Natural killer cell (primary cell): Measurements from ENCODE around the gene TYW1. TPM values are rescaled to one million over a fixed set of nuclear protein-coding genes. Genes with fewer than 3 reads are reported as not detected.
"Not testable (repeated sequence)": the region's sequence is repeated elsewhere in the genome, so short reads cannot be mapped to it uniquely, and the experiment has no call there.

Source experiments
- ATAC-seq, 3 donors: fragments of 150-1000 bp in 2 of 3; fragments of 200-7000 bp in 1 of 3; cut with Tn5 transposase; 1 replicate in 1 of 3; 2 replicates in 2 of 3; pipeline ENCODE4 v1.10.0; 2021; ENCODE audit warnings: mild to moderate bottlenecking in 2 of 3, moderate library complexity in 2 of 3
- DNase-seq, 2 donors: peaks; one replicate each; pipeline versions ENCODE4 v3.0.0 to v3.0.0-alpha.2; 2013 to 2021; ENCODE audit warnings: mixed read lengths in 1 of 2
- H3K27ac ChIP-seq: one replicate; pipeline ENCODE4 v1.5.1; 2013; ENCODE audit warnings: mild to moderate bottlenecking, low read length
- H3K27me3 ChIP-seq: one replicate; pipeline ENCODE4 v1.6.1; 2013; ENCODE audit warnings: low read length; ENCODE audit not compliant: control insufficient read depth, insufficient read depth
- H3K36me3 ChIP-seq: one replicate; pipeline ENCODE4 v1.6.1; 2013; ENCODE audit warnings: low read length; ENCODE audit not compliant: control insufficient read depth, insufficient read depth
- H3K4me1 ChIP-seq: one replicate; pipeline ENCODE4 v1.6.1; 2013; ENCODE audit warnings: low read length; ENCODE audit not compliant: control insufficient read depth, insufficient read depth
- H3K4me3 ChIP-seq: one replicate; pipeline ENCODE4 v1.5.1; 2013; ENCODE audit warnings: low read length
- H3K9me3 ChIP-seq: one replicate; pipeline ENCODE4 v1.6.1; 2013; ENCODE audit warnings: low read length; ENCODE audit not compliant: control insufficient read depth, insufficient read depth
- H3K27ac Mint-ChIP-seq, 2 donors: one replicate each; pipeline ENCODE4 v1.8.0; 2022; ENCODE audit warnings: mild to moderate bottlenecking in 2 of 2, mixed read lengths in 2 of 2, moderate library complexity in 1 of 2
- H3K27me3 Mint-ChIP-seq, 2 donors: one replicate each; pipeline ENCODE4 v1.8.0; 2022; ENCODE audit warnings: low read depth in 2 of 2, mixed read lengths in 2 of 2
- H3K36me3 Mint-ChIP-seq: one replicate; pipeline ENCODE4 v1.8.0; 2022; ENCODE audit warnings: mixed read lengths
- H3K4me1 Mint-ChIP-seq, 2 donors: one replicate each; pipeline ENCODE4 v1.8.0; 2022; ENCODE audit warnings: mixed read lengths in 2 of 2
- H3K4me3 Mint-ChIP-seq: one replicate; pipeline ENCODE4 v1.8.0; 2022; ENCODE audit warnings: mild to moderate bottlenecking, moderate library complexity, mixed read lengths
- H3K9me3 Mint-ChIP-seq, 2 donors: one replicate each; pipeline ENCODE4 v1.8.0; 2022; ENCODE audit warnings: mixed read lengths in 2 of 2
- WGBS: methylation state at CpG from one replicate; pipeline ENCODE4 v1.1.7; 2013; ENCODE audit warnings: missing lambda C conversion rate; ENCODE audit not compliant: insufficient coverage; 5-methylcytosine and 5-hydroxymethylcytosine counted together
- intact Hi-C: fragments of 100-400 bp; cut with micrococcal nuclease; formaldehyde crosslinking; loops from one replicate; pipeline ENCODE4 v1.14.2; 2022
- total RNA-seq, 4 donors: library from RNA; stranded (reverse); fragments of 120-200 nt in 1 of 4; gene quantifications; one replicate each; pipeline versions ENCODE4 v1.2.3 to v1.2.4, GENCODE V29; 2013 to 2022
- TF ChIP-seq, protein P1 (sequence below): fragments of 200-600 bp; IDR thresholded peaks from one replicate; pipeline ENCODE4 v1.8.0; 2022; ENCODE audit warnings: antibody characterized with exemption

TYW1 gene, protein sequence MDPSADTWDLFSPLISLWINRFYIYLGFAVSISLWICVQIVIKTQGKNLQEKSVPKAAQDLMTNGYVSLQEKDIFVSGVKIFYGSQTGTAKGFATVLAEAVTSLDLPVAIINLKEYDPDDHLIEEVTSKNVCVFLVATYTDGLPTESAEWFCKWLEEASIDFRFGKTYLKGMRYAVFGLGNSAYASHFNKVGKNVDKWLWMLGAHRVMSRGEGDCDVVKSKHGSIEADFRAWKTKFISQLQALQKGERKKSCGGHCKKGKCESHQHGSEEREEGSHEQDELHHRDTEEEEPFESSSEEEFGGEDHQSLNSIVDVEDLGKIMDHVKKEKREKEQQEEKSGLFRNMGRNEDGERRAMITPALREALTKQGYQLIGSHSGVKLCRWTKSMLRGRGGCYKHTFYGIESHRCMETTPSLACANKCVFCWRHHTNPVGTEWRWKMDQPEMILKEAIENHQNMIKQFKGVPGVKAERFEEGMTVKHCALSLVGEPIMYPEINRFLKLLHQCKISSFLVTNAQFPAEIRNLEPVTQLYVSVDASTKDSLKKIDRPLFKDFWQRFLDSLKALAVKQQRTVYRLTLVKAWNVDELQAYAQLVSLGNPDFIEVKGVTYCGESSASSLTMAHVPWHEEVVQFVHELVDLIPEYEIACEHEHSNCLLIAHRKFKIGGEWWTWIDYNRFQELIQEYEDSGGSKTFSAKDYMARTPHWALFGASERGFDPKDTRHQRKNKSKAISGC
- total RNA-seq, result 10 to 100 TPM; 16.6 to 27.0 (median 16.9) TPM
- 23.6 TPM for total RNA-seq (2013)

DNA sequence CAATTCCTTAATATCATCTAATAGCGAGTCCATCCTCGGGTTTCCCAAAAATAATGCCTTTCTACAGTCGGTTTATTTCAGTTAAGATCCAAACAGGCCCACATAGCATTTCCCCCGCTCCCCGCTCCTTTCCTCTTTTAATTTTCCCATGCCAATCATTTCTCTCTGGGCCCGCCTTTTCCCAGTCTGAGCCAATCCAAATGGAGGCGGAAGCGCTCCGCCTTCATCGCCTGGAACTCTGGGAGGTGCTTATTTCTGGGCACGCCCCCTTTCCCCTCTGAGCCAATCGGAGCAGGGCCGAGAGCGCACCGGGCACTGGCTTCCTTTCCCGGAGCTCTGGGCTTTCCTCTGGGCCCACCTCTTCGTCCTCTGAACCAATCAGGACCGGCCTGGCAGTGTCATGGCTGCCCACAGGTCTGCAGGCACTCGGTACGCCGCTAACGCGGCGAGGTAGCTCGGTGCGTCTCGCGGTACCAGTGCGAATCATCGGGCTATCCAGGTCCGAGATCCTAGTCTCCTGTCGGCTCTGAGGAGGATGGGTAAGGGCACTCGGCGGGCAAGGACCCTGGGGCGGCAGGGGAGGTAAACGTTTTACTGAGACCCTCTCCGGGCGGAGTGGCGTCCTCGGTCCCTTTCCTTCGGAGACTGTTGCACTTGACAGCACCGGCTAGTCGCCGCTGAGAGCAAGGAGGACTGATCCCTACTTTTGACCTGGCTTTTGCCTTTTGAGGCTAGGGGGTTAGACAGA lies at the start of gene TYW1:
Gene TYW1, plus strand, starts transcription at position 390 of the 748 bp plus-strand sequence. Its CDS starts 146 bp downstream, at position 536.
- 0% methylated on average over 38 of the region's 44 CpGs for WGBS
- not testable (repeated sequence) for H3K36me3 Mint-ChIP-seq, H3K9me3 ChIP-seq, H3K27me3 ChIP-seq, H3K4me1 ChIP-seq, H3K9me3 Mint-ChIP-seq, H3K27me3 Mint-ChIP-seq
- H3K4me1 Mint-ChIP-seq, result peaks cover 29% of the 10 kb centered on the region in 2 donors
- DNase-seq (peak; percentile 98 to 99), ATAC-seq (peak; percentile 76 to 93 (median 82))
- peak within 1 kb of the TSS; percentile 99 for H3K4me3 Mint-ChIP-seq
- Histone ChIP-seq H3K36me3 (peaks cover 12% of the 10 kb centered on the region), H3K4me3 (peak within 1 kb of the TSS; percentile 88), H3K27ac (peak within 1 kb of the TSS; percentile 70)
- H3K27ac Mint-ChIP-seq, result peak within 1 kb of the TSS; percentile 95 to 96
- intact Hi-C loops, result loop anchor here (2.0 to 10.0 kb wide), 5 partner anchors 76 to 1242 kb away; partner anchors contain the start of gene TMEM248

DNA sequence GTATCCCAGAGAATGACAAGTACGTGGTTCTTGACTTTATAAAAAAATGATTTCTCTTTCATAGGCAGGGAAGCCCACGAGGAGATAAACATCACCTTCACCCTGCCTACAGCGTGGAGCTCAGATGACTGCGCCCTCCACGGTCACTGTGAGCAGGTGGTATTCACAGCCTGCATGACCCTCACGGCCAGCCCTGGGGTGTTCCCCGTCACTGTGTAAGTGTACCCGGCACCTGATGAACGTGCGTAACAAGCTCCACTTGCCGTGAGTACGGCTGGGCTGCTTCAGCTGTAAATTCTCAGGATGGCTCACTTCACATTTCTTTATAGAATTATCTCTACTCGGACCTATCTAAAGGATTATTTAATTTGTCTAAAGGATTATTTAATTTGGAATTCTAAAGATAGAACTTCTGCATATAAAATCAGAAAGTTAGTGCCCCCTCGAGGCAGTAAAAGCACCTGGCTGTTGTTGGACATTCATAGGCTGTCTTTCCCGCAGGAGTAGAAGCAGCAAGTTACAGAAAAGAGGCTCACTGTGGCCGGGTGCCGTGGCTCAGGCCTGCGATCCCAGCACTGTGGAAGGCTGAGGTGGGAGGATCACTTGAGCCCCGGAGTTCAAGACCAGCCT lies 48.0 kb upstream of the TYW1 start:
- DNase-seq (no peak), ATAC-seq (no peak)
- Histone ChIP-seq H3K27ac (no peak overlapping the region), H3K4me3 (no peak overlapping the region), H3K36me3 (peaks cover 70% of the 10 kb centered on the region), H3K9me3 (no peaks in the 10 kb centered on the region), H3K4me1 (no peaks in the 10 kb centered on the region), H3K27me3 (no peaks in the 10 kb centered on the region)
- no peak overlapping the region for H3K4me3 Mint-ChIP-seq
- intact Hi-C loops, result no loop called here
- H3K4me1 Mint-ChIP-seq, result no peaks in the 10 kb centered on the region
- no peaks in the 10 kb centered on the region for H3K27me3 Mint-ChIP-seq
- H3K36me3 Mint-ChIP-seq, result peaks cover 14% of the 10 kb centered on the region
- 97% methylated on average over 18 of the region's 19 CpGs for WGBS
- H3K9me3 Mint-ChIP-seq, result no peaks in the 10 kb centered on the region
- TF ChIP-seq, protein P1, sequence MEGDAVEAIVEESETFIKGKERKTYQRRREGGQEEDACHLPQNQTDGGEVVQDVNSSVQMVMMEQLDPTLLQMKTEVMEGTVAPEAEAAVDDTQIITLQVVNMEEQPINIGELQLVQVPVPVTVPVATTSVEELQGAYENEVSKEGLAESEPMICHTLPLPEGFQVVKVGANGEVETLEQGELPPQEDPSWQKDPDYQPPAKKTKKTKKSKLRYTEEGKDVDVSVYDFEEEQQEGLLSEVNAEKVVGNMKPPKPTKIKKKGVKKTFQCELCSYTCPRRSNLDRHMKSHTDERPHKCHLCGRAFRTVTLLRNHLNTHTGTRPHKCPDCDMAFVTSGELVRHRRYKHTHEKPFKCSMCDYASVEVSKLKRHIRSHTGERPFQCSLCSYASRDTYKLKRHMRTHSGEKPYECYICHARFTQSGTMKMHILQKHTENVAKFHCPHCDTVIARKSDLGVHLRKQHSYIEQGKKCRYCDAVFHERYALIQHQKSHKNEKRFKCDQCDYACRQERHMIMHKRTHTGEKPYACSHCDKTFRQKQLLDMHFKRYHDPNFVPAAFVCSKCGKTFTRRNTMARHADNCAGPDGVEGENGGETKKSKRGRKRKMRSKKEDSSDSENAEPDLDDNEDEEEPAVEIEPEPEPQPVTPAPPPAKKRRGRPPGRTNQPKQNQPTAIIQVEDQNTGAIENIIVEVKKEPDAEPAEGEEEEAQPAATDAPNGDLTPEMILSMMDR, result no peak
- H3K27ac Mint-ChIP-seq, result peak overlapping the region in 1 of 2 donors; percentile 51

GRCh38 chr7:66950311-66950710 lies 46.3 kb upstream of the TYW1 start:
- Histone ChIP-seq H3K9me3 (no peaks in the 10 kb centered on the region), H3K27ac (no peak overlapping the region), H3K27me3 (no peaks in the 10 kb centered on the region), H3K4me1 (no peaks in the 10 kb centered on the region), H3K4me3 (no peak overlapping the region), H3K36me3 (peaks cover 70% of the 10 kb centered on the region)
- H3K27ac Mint-ChIP-seq, result no peak overlapping the region
- intact Hi-C loops, result no loop called here
- H3K9me3 Mint-ChIP-seq, result no peaks in the 10 kb centered on the region
- TF ChIP-seq, protein P1, result no peak
- 91% methylated on average over 3 of the region's 3 CpGs for WGBS
- no peak for DNase-seq
- H3K4me3 Mint-ChIP-seq, result no peak overlapping the region
- no peaks in the 10 kb centered on the region for H3K4me1 Mint-ChIP-seq
- H3K36me3 Mint-ChIP-seq, result peaks cover 14% of the 10 kb centered on the region
- H3K27me3 Mint-ChIP-seq, result no peaks in the 10 kb centered on the region
- ATAC-seq, result no peak
